C4-2B (cell line): Measurements from ENCODE around the gene UGT2B17.
"Not testable (repeated sequence)": the region's sequence is repeated elsewhere in the genome, so short reads cannot be mapped to it uniquely, and the experiment has no call there.

Source experiments
- ZFX ChIP-seq: fragments of 450-650 bp; IDR thresholded peaks from 2 replicates; pipeline ENCODE4 v1.6.1; 2017
- TF ChIP-seq, protein P1 (sequence below): fragments of 450-650 bp; conservative IDR thresholded peaks from 2 replicates; pipeline ENCODE4 v1.5.1; 2017; ENCODE audit warnings: mild to moderate bottlenecking

DNA sequence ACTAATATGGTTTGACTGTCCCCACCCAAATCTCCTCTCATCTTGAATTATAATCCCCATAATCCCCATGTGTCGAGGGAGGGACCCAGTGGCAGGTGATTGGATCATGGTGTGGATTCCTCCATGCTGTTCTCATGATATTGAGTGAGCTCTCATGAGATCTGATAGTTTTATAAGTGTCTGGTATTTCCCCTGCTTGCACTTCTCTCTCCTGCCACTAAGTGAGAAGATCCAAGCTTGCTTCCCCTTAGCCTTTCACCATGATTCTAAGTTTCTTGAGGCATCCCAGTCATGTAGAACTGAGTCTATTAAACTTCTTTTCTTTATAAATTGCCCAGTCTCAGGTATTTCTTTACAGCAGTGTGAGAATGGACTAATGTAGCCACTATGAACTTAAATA lies 9.8 kb downstream of the UGT2B17 start:
- TF ChIP-seq, protein P1, sequence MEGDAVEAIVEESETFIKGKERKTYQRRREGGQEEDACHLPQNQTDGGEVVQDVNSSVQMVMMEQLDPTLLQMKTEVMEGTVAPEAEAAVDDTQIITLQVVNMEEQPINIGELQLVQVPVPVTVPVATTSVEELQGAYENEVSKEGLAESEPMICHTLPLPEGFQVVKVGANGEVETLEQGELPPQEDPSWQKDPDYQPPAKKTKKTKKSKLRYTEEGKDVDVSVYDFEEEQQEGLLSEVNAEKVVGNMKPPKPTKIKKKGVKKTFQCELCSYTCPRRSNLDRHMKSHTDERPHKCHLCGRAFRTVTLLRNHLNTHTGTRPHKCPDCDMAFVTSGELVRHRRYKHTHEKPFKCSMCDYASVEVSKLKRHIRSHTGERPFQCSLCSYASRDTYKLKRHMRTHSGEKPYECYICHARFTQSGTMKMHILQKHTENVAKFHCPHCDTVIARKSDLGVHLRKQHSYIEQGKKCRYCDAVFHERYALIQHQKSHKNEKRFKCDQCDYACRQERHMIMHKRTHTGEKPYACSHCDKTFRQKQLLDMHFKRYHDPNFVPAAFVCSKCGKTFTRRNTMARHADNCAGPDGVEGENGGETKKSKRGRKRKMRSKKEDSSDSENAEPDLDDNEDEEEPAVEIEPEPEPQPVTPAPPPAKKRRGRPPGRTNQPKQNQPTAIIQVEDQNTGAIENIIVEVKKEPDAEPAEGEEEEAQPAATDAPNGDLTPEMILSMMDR = not testable (repeated sequence)
- TF ChIP-seq ZFX = not testable (repeated sequence)
